AG10803 (cell line): ENCODE results near the gene ATP2A2.
A peak's percentile ranks its signal among the peaks of the same experiment; 100 is the strongest.
"Not testable (repeated sequence)": the region's sequence is repeated elsewhere in the genome, so short reads cannot be mapped to it uniquely, and the experiment has no call there.

Experiments used
- DNase-seq: peaks from one replicate; pipeline ENCODE4 v3.0.0; 2010; ENCODE audit warnings: low read depth
- H3K4me3 ChIP-seq: 2 replicates; pipeline ENCODE4 v1.5.1; 2011; ENCODE audit warnings: mild to moderate bottlenecking, low read length, control low read depth
- TF ChIP-seq, protein P1 (sequence below): conservative IDR thresholded peaks from 2 replicates; pipeline ENCODE4 v1.5.1; 2011; ENCODE audit warnings: mild to moderate bottlenecking, low read length, control low read depth, inconsistent platforms

ATP2A2 gene

DNA sequence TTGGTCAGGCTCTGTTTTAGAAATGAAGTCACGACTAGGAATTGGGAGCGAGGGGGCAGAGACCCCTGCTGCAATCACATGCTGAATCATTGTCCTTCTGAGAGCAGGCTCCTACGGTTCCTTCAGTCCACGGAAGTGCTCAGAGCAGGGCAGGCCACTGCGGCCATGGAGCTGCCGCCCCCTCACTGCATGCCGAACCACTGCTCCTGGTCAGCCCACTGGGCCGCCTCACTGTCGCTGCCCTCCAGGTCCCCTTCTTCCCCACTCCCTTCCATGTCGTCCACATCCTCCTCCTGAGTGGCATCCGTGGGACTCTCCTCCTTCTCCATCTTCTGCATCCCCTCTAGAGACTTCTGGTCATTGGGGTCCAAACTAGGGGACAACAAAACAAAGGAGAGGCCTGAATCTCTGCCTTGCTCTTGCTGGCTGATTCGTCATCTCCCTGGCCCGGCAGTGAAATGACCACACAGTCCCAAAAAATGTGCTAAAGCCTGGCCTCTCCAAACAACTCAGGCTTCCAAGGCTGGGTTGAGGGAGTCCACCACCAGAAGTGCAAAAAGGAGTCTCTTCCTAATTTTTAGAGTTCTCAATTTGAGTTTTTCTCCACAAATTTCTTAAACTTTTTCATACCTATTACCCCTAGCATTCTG lies 93.0 kb downstream of the ATP2A2 start:
- TF ChIP-seq, protein P1, sequence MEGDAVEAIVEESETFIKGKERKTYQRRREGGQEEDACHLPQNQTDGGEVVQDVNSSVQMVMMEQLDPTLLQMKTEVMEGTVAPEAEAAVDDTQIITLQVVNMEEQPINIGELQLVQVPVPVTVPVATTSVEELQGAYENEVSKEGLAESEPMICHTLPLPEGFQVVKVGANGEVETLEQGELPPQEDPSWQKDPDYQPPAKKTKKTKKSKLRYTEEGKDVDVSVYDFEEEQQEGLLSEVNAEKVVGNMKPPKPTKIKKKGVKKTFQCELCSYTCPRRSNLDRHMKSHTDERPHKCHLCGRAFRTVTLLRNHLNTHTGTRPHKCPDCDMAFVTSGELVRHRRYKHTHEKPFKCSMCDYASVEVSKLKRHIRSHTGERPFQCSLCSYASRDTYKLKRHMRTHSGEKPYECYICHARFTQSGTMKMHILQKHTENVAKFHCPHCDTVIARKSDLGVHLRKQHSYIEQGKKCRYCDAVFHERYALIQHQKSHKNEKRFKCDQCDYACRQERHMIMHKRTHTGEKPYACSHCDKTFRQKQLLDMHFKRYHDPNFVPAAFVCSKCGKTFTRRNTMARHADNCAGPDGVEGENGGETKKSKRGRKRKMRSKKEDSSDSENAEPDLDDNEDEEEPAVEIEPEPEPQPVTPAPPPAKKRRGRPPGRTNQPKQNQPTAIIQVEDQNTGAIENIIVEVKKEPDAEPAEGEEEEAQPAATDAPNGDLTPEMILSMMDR: no peak
- DNase-seq: no peak
- no peak overlapping the region for H3K4me3 ChIP-seq

DNA sequence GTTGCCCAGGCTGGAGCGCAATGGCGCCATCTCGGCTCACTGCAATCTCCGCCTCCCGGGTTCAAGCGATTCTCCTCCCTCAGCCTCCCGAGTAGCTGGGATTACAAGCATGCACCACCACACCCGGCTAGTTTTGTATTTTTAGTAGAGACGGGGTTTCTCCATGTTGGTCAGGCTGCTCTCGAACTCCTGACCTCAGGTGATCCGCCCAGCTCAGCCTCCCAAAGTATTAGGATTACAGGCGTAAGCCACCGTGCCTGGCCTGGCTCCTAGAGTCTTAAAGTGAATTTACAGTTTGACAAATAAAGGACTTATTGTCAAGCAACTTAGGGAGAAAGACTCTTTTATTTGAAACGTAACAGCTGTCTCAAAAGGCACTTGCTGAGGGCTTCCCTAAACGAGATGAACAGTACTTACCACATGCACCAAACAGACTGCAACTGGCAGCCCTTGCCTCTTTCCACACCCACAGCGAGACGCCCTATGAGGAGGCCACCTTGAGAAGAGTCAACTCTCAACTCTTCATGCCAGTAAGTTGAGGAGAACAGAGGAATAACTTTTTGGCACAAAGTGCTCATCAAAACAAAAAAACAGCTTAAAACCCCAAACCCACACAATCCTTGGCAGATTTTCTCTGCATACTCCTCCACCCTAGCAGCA lies 97.2 kb downstream of the ATP2A2 start:
- not testable (repeated sequence) for H3K4me3 ChIP-seq, DNase-seq

DNA sequence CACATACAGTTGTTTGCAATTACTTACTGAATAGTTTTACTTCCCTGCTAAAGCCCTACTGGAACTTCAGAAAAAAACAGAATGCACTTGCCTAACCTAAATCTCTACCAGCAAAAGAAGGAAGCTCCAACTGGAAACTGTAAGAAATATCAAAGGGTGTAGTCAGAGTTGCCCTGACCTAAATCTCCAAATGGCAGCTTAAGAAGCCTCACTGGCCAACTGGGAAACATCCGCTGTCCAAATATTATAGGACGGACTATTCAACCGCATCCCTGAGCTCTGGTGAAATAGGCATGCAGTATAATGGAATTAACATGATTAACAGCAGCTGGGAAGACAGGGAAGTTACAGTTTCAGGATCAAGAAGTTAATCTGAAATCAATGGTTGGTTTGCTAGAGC lies 98.2 kb downstream of the ATP2A2 start:
- H3K4me3 ChIP-seq: no peak overlapping the region
- TF ChIP-seq, protein P1: no peak
- peak; percentile 50 for DNase-seq

DNA sequence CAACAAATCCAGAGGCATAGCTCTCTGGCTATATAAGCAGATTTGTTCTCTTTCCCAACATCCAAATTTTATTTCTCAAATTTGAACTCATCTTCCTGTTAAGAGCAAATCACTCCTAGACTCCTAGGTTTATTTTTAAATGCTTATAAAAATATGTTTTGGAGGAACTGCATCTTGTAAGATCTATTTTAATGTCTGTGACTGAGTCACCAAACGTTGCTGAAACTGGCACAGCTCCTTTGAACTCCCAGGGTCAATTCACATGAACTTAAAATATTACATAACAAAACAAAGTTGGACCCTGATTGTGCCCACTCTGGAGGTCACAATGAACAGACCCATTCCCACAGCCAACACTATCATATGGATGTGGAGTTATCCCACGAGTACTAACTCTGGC lies 98.6 kb downstream of the ATP2A2 start:
- no peak for DNase-seq
- no peak overlapping the region for H3K4me3 ChIP-seq
- TF ChIP-seq, protein P1: no peak

DNA sequence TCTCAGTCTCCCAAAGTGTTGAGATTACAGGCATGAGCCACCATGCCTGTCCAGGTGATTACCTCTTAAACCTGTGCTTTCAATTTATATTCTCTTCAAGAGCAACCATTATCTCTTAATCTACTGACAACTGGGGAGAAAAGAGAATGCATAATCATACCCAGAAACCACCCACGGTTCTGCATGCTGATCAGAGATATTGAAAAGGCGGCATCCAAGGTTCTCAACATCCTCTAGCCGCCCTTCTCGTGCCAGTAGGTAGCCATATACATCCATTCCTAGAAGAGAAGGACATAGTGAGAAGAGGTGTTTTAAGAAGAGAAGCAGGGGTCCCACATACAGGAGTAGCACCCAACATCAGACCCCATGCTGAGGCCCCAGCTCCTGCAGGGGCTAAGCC lies 101.6 kb downstream of the ATP2A2 start:
- TF ChIP-seq, protein P1: no peak
- DNase-seq: no peak
- no peak overlapping the region for H3K4me3 ChIP-seq
